NAMALWA (cell line): ENCODE results near the gene C18orf63.
A peak's percentile ranks its signal among the peaks of the same experiment; 100 is the strongest.

ENCODE experiments used
- DNase-seq: peaks from one replicate; pipeline ENCODE4 v3.0.0-alpha.2; 2015; ENCODE audit warnings: low spot score

Gene C18orf63

DNA sequence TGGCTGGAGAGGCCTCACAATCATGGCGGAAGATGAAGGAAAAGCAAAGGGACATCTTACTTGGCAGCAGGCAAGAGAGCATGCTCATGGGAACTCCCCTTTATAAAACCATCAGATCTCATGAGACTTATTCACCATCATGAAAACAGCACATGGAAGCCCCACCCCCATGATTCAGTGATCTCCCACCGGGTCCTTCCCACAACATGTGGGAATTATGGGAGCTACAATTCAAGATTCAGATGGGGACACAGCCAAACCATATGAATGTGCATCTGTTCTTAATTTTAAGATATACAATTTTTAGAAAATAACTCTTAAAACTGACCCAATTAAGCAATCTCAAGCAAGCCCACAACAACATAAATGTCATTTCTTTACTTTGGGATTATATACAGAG lies 12.6 kb downstream of the C18orf63 start:
- no peak for DNase-seq

DNA sequence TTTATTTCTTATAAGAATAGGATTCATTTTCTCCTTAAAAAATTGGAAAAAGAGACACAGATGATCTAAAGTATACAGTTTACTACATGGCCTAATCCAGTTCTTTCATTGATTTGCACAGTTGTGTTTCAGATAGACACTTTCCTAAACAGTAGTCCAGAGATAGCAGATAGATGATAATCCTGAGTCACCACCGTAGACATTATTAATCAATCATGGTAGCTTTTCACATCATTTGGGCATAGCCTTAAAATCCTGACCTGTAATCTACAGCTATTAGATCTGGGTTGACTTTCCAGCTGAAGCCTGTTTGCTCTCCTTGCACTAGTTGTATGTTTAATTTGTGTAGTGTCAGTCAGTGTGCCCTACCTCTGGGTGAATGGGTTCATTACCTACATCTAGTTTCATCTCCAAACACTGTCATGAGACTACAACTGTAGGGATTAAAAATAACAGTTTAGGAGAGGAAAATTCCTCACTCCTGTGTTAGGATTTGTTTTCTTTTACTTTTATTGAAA lies 14.1 kb downstream of the C18orf63 start:
- DNase-seq = no peak

DNA sequence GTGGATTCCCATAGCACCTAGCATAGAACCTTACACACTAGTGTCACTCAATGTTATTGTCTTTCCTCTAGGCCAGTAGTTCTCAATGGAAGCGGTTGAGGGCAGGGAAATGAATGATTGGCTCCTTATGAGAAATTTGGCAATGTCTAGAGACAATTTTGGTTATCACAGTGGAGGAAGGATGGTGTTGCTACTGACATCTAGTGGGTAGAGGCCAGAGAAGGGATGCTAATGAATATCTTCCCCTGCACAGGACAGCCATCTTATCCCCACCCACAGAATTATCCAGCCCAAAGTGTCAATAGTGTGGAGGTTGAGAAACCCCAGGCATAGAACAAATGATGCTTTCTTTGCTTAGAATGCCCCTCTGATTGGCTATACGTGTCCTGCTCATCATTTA lies 15.8 kb downstream of the C18orf63 start:
- DNase-seq = peak; percentile 54

DNA sequence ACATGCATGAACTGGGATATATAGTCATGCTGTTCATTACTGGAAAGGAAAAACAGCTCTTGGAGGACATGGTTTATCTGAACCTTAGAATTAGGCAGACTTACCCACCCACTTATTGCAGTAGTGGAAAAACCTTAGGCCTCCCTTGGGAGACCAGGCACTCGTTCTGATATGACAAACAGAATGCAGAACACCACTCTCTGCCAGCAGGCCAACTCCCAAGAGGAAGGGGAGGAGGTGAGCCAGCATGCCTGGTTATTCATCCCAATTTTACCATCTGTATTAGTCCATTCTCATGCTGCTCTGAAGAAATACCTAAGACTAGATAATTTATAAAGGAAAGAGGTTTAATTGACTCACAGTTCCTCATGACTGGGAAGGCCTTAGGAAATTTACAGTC lies 17.5 kb downstream of the C18orf63 start:
- DNase-seq = no peak

DNA sequence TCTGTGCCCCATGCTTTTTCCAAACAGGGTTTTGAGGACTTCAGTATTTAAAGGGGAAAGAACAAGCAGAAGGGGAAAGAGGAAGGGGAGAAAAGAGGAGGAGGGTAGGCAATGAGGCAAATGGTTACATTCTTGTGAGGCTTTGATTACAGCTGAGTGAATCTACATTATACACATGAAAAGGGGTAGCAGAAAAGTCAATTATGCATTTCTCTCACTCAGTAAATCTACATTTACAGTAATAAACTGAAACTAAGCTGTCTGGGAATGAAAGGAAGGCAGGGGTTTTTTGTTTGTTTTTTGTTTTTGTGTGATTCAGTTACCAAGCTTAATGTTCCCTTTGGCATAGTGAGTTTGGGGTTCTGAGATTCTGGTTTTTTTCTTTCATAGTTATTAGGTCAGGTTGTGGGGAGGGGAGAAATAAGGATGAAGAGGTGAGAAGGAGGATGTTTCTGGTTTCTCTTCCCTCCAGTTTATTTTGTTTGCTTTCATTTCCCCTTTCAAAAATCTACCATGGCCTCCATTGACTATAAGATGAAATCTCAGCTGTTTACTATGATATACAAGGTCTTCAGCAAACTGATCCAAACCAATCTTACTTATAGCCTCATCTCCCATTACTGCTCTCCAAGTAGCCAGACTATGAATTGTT lies 18.7 kb downstream of the C18orf63 start:
- DNase-seq = peak; percentile 26

DNA sequence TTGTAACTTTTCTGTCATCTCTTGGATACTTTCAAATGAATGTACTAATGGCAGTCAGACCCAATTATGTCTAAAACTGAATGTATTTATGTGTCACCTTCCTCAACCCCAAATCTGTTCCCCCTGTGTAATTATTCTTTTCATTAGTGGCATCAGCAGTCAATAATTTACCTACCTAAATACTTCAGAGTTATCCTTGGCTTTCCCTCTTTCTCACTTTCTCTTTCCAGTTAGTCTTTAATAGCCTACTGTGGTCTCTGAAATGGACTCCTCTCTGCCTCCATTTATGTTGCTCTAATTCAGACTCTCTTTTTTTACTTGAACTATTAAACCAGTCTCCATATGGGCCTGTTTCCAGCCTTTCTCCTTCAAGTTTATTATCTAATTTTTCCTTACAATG lies 21.0 kb downstream of the C18orf63 start:
- DNase-seq = no peak

DNA sequence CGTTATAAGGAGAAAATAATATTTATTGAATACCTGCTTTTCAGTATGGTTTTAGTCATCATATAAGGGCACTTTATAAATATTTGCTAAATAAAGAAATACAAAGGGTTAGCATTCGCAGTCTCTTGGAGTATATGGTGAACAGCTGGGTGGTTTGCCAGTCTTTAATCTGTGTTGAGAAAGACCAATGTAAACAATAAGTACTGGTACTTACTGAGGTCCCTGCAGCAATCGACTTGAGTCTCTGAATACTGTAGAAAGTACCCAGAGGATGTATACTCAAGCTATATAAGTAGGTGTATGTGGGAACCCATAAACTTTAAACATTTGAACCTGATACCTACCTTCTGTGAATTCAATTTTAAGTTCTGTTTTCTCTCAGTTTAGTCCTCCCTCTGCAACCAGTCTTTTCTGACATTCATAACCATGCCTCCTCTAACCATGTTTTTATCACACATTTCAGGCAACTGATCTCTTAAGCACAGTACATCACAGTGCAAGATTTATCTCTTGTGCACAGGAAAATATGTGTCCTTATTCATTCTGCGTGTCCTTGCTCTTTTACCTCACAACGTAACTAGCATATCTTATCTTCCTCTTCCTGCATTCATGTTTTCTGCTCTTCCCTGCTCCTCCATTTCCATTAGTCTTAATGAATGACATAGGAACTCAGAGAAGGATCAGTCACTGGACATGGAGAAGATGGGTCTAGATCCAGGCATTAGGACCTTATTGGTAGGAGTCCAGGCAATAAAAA lies 21.7 kb downstream of the C18orf63 start:
- no peak for DNase-seq

DNA sequence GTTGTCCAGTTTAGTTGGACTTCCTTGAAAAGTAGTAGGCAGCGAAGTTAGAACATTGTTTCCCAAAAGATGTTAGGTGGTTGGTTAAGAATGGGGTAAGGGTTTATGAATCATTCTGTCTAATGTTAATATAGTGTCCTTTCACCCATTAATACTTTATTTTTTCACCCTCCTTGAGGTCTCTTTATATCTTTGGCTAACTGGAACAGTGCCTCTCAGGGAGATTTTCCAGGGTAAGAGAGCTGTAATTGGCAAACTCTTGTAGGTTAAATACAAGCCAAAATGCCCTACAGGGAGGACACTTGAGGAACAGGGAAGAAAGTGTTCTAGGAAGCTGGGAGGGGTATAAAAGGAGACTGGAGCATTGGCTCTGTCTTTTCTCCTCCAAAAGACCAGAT lies 22.3 kb downstream of the C18orf63 start:
- DNase-seq = no peak

DNA sequence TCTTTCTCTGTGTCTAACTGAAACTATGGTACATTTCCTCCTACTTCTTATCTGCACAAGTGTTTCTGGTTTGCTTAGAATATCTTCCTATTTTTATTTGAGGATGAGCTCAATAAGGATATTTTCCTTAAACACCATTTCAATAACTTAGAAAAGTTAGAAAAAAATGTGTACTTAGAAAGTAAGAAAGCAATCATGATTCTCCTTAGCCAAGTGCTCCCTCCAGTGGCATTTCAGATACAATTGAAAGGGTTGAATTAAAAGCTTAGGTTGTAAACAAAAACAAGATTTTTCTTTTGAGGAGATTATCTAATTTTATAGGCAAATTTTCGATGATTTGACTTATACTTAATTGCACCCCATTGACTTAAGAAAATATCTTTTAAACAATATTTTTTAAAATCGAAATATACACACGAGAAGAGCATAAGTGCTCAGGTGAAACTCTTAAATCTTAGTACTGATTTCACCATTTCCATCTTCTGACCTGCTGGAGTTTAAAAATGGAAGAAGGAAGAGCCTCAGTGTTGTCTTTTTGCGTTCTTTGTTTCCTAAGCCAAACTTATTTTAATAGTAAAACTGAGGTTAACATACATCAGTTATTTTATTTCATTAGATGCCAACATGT lies 26.9 kb downstream of the C18orf63 start:
- DNase-seq = peak; percentile 67

DNA sequence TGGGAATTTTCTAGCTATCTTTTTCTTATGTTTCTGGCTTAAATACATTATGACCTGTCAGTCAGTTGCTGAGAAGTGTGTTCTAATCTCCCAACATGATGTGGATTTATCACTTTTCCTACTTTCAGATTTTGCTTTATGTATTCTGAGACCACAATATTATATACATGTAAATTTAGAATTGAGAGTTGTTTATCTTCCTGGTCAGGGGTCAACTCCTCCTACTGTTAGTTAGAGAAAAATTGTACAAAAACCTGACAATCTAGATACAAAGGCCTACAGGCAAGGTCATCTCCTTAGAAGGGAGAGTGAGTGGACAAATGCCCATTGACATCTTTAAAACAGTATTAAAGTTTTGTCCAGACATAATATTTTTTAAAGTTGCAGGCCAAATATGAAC lies 30.6 kb downstream of the C18orf63 start:
- no peak for DNase-seq

DNA sequence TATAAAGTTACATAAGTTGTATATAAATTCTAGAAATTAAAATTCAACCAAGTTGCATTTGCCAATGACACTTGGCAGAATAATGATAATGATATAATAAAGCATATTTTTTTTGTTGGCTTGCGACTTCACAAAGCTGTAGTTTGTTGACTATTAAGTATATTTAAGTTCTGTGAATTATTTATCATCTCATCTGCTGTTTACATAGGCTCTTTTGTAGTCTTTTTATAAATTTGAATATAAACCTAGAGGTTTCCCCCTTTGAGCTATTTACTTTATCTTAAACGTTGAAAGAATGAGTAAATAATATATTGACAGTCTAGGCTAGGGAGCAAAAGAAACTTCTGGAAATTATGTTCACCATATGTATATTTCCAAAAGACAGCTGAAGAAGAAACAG lies 32.9 kb downstream of the C18orf63 start:
- no peak for DNase-seq

DNA sequence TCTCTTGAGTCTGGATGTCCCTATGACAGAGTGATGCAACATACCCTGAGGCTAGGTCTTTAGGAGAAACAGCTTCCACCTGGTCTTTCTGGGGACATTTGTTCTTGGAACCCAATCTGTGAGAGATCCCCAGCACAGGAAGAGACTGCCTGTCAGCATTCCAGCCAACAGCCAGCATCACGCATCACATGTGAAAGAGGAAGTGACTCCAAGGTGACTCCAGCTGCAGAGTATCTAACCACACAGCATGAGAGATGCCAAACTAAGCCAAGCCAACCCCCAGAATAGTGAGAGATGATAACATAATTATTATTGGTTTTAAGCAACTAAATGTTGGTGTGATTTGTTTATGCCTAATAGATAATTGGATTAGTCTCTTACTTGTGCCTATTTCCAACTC lies 35.7 kb downstream of the C18orf63 start:
- peak; percentile 47 for DNase-seq

DNA sequence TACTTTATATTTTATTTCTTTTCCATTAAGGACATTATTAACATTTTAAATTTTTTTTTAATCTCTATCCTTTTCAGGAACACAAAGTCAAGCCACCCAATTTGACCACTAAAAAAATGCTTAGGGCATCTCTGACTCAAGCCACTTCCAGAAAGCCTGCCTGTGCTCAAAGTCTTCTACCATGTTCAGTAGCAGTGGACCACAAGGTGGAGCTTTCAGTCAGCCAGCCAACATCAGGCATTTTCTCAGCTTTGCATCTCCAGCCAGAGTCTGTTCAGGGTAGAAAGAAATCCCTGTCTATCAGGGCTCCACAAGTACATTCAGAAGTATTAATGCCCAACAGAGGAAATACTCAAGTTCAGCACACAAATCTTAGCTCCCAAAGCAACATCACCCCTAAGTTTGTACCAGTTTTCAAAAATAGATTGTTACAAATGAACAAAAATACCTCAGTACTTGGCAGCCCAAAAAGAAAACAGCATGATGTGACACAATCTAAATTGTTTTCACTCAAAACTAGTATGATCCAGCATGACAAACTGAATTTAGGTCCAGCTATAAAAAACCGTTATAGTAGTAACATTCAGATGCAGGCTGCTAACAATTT lies 37.6 kb downstream of the C18orf63 start:
- peak; percentile 65 for DNase-seq

DNA sequence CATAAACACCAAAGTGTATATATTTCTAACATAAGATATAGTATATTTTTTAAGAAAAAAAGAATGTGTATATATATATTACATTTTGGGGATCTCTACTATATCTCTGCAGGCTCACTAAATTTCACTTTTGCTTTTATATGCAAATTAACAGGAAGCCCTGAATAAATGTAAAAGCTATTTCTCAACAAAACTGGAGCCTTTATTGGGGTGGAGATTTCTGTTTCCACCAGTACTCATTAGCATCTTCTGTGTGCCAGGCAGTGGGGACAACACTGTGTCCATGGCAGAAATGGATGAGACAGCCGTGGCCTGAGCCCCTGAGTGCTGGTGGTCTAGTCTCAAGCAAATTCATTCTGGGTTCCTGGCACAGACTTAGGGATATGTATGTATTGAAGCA lies 41.3 kb downstream of the C18orf63 start:
- peak; percentile 21 for DNase-seq

DNA sequence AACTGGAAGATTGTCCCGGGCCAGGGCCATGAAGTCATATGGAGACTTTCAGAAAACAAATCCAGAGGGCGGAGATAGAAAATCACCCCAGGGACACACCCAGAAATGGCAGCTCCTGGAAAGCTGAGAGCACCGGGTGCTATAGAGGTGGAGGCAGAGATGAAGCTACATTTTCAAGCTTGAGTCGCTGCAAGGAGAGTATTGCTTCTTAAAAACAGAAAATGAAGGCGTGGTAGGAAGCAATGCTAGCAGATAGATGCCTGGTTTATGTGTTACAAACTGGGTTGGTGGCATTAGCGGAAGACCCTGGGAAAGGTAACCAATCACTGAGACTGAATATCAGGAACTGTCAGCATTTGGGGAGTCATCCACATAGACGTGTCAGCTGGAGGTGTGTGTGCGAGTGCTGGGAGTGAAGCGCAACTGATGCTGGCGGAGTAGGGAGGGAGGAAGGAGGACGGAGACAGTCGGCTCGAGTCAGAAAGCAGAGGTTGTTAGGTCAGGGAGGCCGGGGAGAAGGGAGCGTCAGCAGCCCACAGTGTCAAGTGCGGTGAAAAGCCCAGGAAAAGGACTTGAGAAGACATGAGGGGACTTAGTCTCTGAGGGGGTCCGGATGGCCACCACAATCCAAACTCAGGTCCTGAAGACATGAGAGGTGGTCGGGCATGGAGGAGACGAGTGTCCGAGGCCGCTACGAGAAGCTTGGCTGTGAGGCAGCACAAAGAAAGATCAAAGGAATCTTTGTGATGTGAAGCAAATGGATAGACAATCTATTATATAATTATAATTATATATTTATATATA lies 45.4 kb downstream of the C18orf63 start:
- DNase-seq = no peak

DNA sequence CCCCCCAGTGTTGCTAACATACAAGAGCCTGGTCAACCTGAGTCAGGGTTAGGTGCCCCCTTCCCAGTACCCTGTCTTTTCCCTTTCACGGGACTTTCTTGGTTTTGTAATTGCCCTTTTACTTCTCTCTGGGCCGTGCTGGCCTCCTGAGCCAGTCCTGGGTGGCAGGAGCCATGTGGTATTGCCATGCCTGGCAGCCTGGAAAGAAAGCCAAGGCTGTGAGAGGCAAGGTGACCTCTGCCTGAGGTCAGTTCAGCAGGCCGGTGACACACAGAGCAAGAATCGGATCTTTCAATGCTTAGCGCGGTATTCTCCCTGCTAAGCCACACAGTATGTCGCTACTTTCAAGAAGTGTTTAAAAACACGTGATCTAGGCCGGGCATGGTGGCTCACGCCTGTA lies 52.3 kb downstream of the C18orf63 start:
- DNase-seq = no peak

DNA sequence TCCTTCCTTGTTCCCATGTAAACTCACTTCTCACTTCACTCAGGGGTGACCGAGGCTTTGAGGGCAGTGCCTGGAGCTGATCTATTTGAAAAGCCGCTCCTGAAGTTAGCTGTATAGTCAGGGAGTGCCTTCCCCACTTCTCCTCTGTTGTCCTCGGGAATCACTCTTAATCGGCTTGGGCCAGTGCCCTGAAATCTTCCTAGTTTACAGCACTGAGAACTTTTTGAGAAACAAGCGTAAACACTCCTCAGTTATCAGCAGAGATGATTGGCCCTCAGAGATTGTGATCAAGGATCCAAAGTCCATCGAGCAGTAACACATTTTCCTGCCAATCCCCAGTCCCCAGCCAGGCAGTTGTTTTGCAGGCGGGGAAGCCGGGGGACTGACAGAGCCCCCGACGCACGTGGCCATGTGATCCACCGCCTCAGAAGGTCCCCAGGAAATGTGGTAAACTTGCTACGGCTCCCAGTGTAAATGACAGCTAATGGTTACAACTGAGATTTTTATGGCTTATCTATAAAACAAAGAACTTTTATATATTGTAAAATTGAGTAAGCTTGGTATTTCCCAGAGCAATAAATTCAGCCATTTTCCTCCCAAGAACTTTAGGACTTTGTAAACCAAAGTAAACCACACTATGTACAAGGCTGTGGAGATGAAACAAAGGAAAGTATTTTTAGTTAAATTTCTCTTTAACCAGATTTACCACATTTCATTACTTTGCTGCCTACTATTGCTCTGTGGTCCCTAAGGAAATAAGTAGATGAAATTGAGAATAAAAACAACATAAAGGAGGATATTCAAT lies 53.5 kb downstream of the C18orf63 start:
- no peak for DNase-seq

DNA sequence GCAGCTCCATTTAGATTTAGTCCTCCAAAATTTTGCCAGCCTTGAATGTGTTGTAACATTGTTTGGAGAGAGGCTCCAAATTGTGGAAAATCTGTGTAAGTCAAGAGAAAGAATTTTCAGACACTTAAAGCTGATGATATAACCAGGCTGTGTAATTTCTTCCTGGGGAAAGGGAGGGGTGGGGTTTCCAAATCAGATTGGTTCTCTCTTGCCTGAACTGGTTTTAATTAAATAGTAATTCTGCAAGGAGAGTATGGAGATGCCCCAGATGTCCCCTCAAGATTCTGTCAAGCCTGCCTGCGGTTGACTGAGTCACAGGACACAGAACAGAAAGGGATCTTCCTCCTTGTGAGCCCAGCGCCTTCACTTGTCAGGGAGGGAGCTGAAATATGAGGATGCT lies 54.5 kb downstream of the C18orf63 start:
- no peak for DNase-seq

DNA sequence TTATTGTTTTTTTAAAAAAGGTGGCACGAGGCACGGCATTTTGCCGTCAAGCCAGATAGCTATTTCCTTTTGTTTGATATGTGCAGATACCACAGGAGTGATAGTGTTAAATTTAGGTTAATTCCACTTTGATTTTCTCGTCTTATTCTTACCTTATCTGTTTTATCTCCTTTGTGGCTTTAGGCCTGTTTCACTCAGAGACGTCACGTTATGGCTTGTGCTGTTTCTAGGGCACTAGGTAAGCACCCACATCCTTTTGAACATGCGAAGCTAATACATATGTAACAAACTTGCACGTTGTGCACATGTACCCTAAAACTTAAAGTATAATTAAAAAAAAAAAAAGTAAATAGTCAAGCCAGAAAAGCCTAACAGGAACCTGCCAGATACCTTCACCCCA lies 57.8 kb downstream of the C18orf63 start:
- no peak for DNase-seq

DNA sequence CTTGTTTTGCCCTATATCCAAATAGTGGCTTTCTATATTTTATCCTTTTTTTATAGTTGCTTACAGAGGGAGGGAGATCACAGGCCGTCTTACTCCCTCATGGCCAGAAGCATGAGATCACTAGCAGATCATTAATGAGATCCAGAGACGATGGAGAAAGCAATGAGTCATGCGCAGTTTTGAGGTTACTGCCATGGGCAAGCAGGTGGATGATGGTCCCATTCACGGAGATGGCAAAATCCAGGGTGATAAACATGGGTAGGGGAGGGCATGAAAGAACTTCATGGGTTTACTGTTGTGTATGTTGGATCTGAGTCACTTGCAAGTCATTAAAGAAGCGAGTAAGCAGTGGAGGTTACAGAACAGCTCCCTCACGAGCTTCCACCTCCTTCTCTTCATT lies 60.4 kb downstream of the C18orf63 start:
- no peak for DNase-seq

DNA sequence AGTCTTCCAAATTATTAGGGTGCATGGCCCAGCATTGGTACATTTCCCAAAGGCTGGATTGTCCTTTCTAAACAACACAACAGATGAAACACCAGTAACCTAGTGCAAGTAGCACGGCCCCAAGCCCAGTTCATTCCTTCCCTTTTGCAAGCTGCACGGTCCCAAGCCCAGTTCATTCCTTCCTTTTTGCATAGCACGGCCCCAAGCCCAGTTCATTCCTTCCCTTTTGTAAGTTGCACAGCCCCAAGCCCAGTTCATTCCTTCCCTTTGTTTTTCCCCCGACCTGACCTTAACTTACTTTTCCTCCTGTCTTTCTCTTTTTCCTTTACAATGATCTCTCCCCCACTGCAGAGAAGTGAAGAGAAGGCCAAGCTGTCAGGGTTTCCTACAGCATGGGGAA lies 60.9 kb downstream of the C18orf63 start:
- DNase-seq = no peak
